ENCODE data around the gene SARM1. TPM values are rescaled to one million over a fixed set of nuclear protein-coding genes. Genes with fewer than 3 reads are reported as not detected.

The SARM1 gene
- total and polyA plus RNA-seq, 2 of the 13 experiments (the other 11 are each of a cell fraction or from before 2014, with no cell fraction given), result 0.73 to 0.86 TPM

DNA sequence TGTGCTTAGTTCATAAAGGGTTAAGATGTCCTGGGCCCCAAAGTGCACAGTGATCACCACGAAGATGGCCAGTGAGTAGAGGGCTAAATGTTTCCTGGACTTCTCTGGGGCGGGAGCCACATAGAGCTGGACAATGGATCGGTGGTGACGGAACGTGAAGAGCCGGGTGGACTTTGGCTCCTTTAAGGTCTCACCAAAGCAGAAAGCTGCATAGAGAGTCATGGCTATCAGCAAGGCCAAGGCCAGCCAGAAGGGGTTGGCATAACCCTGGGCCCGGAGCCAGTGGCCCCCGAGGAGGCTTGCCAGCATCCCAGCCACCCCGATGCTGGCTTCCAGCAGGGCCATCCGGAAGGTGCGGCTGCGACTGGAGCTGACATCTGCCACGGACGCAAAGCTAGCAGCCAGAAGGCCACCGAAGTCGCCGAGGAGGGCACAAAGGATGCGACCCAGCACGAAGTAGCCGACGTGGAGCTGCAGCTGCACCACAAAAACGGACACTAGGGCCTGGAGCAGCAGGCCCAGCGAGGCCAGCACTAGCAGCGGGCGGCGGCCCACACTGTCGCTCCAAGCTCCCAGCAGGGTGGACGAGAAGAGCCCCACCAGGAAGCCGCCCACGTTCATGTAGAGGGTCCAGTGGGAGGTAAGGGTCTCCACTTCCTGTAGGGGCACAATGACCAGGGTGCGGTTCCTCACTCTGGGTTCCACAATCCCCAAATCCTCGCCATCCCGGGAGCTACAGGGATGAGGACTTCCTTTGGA lies 33.5 kb downstream of the SARM1 start (continued):
- TF ChIP-seq ZBTB34 (CRISPR knock-in tag; IDR thresholded peaks at IDR 0.05), result 0 out of 2 replicates have a peak, but pooled peaks have one; percentile 26
- TF ChIP-seq LBX2 (CRISPR knock-in tag; IDR thresholded peaks at IDR 0.05; ENCODE audit: borderline replicate concordance), result peak; percentile 70; the same call in 1 of the 2 replicates
- 0 out of 2 replicates have a peak, but pooled peaks have one; percentile 25 for TF ChIP-seq SIX4 (CRISPR knock-in tag; IDR thresholded peaks at IDR 0.05)
- 0 out of 2 replicates have a peak, but pooled peaks have one; percentile 20 for TF ChIP-seq ZBTB42 (CRISPR knock-in tag; IDR thresholded peaks at IDR 0.05)
- 0 out of 2 replicates have a peak, but pooled peaks have one; percentile 64 for TF ChIP-seq ZNF766 (CRISPR knock-in tag; IDR thresholded peaks at IDR 0.05; ENCODE audit: borderline replicate concordance)
- TF ChIP-seq, protein P1, sequence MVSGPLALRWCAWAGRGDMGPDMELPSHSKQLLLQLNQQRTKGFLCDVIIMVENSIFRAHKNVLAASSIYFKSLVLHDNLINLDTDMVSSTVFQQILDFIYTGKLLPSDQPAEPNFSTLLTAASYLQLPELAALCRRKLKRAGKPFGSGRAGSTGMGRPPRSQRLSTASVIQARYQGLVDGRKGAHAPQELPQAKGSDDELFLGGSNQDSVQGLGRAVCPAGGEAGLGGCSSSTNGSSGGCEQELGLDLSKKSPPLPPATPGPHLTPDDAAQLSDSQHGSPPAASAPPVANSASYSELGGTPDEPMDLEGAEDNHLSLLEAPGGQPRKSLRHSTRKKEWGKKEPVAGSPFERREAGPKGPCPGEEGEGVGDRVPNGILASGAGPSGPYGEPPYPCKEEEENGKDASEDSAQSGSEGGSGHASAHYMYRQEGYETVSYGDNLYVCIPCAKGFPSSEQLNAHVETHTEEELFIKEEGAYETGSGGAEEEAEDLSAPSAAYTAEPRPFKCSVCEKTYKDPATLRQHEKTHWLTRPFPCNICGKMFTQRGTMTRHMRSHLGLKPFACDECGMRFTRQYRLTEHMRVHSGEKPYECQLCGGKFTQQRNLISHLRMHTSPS (CRISPR knock-in tag; IDR thresholded peaks at IDR 0.05; ENCODE audit: low read depth), result peak; percentile 94
- TF ChIP-seq, protein P2, sequence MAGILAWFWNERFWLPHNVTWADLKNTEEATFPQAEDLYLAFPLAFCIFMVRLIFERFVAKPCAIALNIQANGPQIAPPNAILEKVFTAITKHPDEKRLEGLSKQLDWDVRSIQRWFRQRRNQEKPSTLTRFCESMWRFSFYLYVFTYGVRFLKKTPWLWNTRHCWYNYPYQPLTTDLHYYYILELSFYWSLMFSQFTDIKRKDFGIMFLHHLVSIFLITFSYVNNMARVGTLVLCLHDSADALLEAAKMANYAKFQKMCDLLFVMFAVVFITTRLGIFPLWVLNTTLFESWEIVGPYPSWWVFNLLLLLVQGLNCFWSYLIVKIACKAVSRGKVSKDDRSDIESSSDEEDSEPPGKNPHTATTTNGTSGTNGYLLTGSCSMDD (CRISPR knock-in tag; IDR thresholded peaks at IDR 0.05), result no peak
- TF ChIP-seq BRD4 (CRISPR knock-in tag; IDR thresholded peaks at IDR 0.05), result 0 out of 2 replicates have a peak, but pooled peaks have one; percentile 17
- TF ChIP-seq, protein P3, sequence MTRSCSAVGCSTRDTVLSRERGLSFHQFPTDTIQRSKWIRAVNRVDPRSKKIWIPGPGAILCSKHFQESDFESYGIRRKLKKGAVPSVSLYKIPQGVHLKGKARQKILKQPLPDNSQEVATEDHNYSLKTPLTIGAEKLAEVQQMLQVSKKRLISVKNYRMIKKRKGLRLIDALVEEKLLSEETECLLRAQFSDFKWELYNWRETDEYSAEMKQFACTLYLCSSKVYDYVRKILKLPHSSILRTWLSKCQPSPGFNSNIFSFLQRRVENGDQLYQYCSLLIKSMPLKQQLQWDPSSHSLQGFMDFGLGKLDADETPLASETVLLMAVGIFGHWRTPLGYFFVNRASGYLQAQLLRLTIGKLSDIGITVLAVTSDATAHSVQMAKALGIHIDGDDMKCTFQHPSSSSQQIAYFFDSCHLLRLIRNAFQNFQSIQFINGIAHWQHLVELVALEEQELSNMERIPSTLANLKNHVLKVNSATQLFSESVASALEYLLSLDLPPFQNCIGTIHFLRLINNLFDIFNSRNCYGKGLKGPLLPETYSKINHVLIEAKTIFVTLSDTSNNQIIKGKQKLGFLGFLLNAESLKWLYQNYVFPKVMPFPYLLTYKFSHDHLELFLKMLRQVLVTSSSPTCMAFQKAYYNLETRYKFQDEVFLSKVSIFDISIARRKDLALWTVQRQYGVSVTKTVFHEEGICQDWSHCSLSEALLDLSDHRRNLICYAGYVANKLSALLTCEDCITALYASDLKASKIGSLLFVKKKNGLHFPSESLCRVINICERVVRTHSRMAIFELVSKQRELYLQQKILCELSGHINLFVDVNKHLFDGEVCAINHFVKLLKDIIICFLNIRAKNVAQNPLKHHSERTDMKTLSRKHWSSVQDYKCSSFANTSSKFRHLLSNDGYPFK (CRISPR knock-in tag; IDR thresholded peaks at IDR 0.05; ENCODE audit: borderline replicate concordance), result no peak
- TF ChIP-seq NR2C2 (CRISPR knock-in tag; IDR thresholded peaks at IDR 0.05; ENCODE audit: borderline replicate concordance), result 0 out of 2 replicates have a peak, but pooled peaks have one; percentile 13
- TF ChIP-seq NR2F2 (IDR thresholded peaks at IDR 0.05; ENCODE audit: borderline replicate concordance, low read depth), result 0 out of 2 replicates have a peak, but pooled peaks have one; percentile 28
- 0 out of 2 replicates have a peak, but pooled peaks have one; percentile 46 for TF ChIP-seq MTERF4 (CRISPR knock-in tag; IDR thresholded peaks at IDR 0.05)
- no peak for TF ChIP-seq KLF13 (CRISPR knock-in tag; IDR thresholded peaks at IDR 0.05)
- TF ChIP-seq, protein P4, sequence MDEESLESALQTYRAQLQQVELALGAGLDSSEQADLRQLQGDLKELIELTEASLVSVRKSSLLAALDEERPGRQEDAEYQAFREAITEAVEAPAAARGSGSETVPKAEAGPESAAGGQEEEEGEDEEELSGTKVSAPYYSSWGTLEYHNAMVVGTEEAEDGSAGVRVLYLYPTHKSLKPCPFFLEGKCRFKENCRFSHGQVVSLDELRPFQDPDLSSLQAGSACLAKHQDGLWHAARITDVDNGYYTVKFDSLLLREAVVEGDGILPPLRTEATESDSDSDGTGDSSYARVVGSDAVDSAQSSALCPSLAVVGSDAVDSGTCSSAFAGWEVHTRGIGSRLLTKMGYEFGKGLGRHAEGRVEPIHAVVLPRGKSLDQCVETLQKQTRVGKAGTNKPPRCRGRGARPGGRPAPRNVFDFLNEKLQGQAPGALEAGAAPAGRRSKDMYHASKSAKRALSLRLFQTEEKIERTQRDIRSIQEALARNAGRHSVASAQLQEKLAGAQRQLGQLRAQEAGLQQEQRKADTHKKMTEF (CRISPR knock-in tag; IDR thresholded peaks at IDR 0.05), result peak; percentile 46; the same call in 1 of the 2 replicates
- TF ChIP-seq ZNF678 (CRISPR knock-in tag; IDR thresholded peaks at IDR 0.05), result no peak
- no peak for TF ChIP-seq NCOA5 (CRISPR knock-in tag; IDR thresholded peaks at IDR 0.05)
- TF ChIP-seq GATAD2A (CRISPR knock-in tag; IDR thresholded peaks at IDR 0.05), result peak; percentile 59; the same call in 1 of the 2 replicates
